ENCODE measurements around the gene FBXW8.

GRCh38 chr12:117064049-117064448, 153.3 kb downstream of the FBXW8 start:
- TF ChIP-seq POLR2A (IDR thresholded peaks at IDR 0.05) (no peak), CTCF (IDR thresholded peaks at IDR 0.05 in 4 of 5, conservative IDR thresholded peaks at IDR 0.05 in 1 of 5) (no peak)
